OCI-LY3 (cell line): ENCODE results near the gene OVOL2.
A peak's percentile ranks its signal among the peaks of the same experiment; 100 is the strongest.

ENCODE experiments used
- H2AFZ ChIP-seq: fragments of 200-600, 300-600 bp; shearing (Covaris generic); 2 replicates; pipeline ENCODE4 v1.6.0; 2014; ENCODE audit warnings: antibody characterized with exemption, low read depth, low read length
- H3K27ac ChIP-seq: fragments of 200-600, 300-600 bp; sonication (generic); 2 replicates; pipeline ENCODE4 v1.5.1; 2014; ENCODE audit warnings: mild to moderate bottlenecking, low read length, moderate library complexity, mixed read lengths
- H3K27me3 ChIP-seq: fragments of 200-600, 300-600 bp; sonication (generic); 2 replicates; pipeline ENCODE4 v1.6.1; 2014; ENCODE audit warnings: low read depth, low read length, mixed read lengths
- H3K36me3 ChIP-seq: fragments of 200-600, 300-600 bp; sonication (generic); replicated peaks from 2 replicates; pipeline ENCODE3; 2014; ENCODE audit warnings: low read depth, low read length, mixed read lengths
- H3K4me1 ChIP-seq: fragments of 300-600, 200-600 bp; sonication (generic); 2 replicates; pipeline ENCODE4 v1.6.1; 2014; ENCODE audit warnings: low read length, mixed read lengths
- H3K4me2 ChIP-seq: fragments of 200-600, 300-600 bp; sonication (generic); 2 replicates; pipeline ENCODE4 v1.6.1; 2014; ENCODE audit warnings: low read length, mixed read lengths
- H3K4me3 ChIP-seq: fragments of 300-600, 200-600 bp; sonication (generic); 2 replicates; pipeline ENCODE4 v1.5.1; 2014; ENCODE audit warnings: antibody characterized with exemption, mild to moderate bottlenecking, low read length, moderate library complexity
- H3K79me2 ChIP-seq: fragments of 300-600, 200-600 bp; shearing (Covaris generic); 2 replicates; pipeline ENCODE4 v1.6.1; 2014; ENCODE audit warnings: mild to moderate bottlenecking, low read length, mixed read lengths
- H3K9ac ChIP-seq: fragments of 300-600, 200-600 bp; shearing (Covaris generic); 2 replicates; pipeline ENCODE4 v1.6.0; 2014; ENCODE audit warnings: mild to moderate bottlenecking, low read length, moderate library complexity
- H3K9me3 ChIP-seq: fragments of 200-600, 300-600 bp; shearing (Covaris generic); 2 replicates; pipeline ENCODE4 v1.6.1; 2014; ENCODE audit warnings: low read length, mixed read lengths; ENCODE audit not compliant: insufficient read depth
- H4K20me1 ChIP-seq: fragments of 200-600, 300-600 bp; sonication (generic); 2 replicates; pipeline ENCODE4 v1.6.1; 2016; ENCODE audit warnings: low read length, mixed read lengths; ENCODE audit not compliant: insufficient read depth
- CTCF ChIP-seq: fragments of 200-600, 300-600 bp; sonication (generic); IDR thresholded peaks from 2 replicates; pipeline ENCODE4 v1.5.1; 2014; ENCODE audit warnings: antibody characterized with exemption, low read length, low read depth
- EZH2phosphoT487 ChIP-seq: fragments of 200-600 bp; shearing (Covaris generic); IDR thresholded peaks from 2 replicates; pipeline ENCODE4 v1.6.1; 2018; ENCODE audit warnings: antibody characterized with exemption, mixed run types, low read depth

OVOL2 gene

GRCh38 chr20:18050628-18051027 lies 7.1 kb downstream of the OVOL2 start:
- no peak overlapping the region for H3K4me3 ChIP-seq
- H3K9ac ChIP-seq: no peak overlapping the region
- no peak overlapping the region for H3K27ac ChIP-seq
- H4K20me1 ChIP-seq: no peaks in the 10 kb centered on the region
- H3K4me2 ChIP-seq: no peak overlapping the region
- H3K36me3 ChIP-seq: no peaks in the 10 kb centered on the region
- H2AFZ ChIP-seq: no peak overlapping the region
- H3K27me3 ChIP-seq: peaks cover 37% of the 10 kb centered on the region
- TF ChIP-seq EZH2phosphoT487 (no peak), CTCF (no peak)
- no peaks in the 10 kb centered on the region for H3K79me2 ChIP-seq
- H3K4me1 ChIP-seq: peaks cover 8% of the 10 kb centered on the region
- no peaks in the 10 kb centered on the region for H3K9me3 ChIP-seq

- TF ChIP-seq EZH2phosphoT487 (no peak), CTCF (no peak)
- H2AFZ ChIP-seq: no peak overlapping the region
- H4K20me1 ChIP-seq: no peaks in the 10 kb centered on the region
- no peak overlapping the region for H3K9ac ChIP-seq
- H3K9me3 ChIP-seq: no peaks in the 10 kb centered on the region
- H3K4me2 ChIP-seq: peak overlapping the region; percentile 24
- H3K27me3 ChIP-seq: peaks cover 60% of the 10 kb centered on the region
- H3K36me3 ChIP-seq: no peaks in the 10 kb centered on the region
- H3K4me1 ChIP-seq: peaks cover 8% of the 10 kb centered on the region
- H3K4me3 ChIP-seq: 0 out of 2 replicates have a peak overlapping the region, but pooled peaks have one; percentile 28
- H3K27ac ChIP-seq: no peak overlapping the region
- H3K79me2 ChIP-seq: no peaks in the 10 kb centered on the region
Measured at GRCh38 chr20:18048176-18048575, 9.5 kb downstream of the OVOL2 start.

GRCh38 chr20:18046535-18046934 lies 11.2 kb downstream of the OVOL2 start:
- no peaks in the 10 kb centered on the region for H3K9me3 ChIP-seq
- no peaks in the 10 kb centered on the region for H4K20me1 ChIP-seq
- no peak overlapping the region for H3K9ac ChIP-seq
- H3K79me2 ChIP-seq: no peaks in the 10 kb centered on the region
- no peak overlapping the region for H2AFZ ChIP-seq
- no peak overlapping the region for H3K4me3 ChIP-seq
- peaks cover 8% of the 10 kb centered on the region for H3K4me1 ChIP-seq
- H3K4me2 ChIP-seq: no peak overlapping the region
- peaks cover 52% of the 10 kb centered on the region for H3K27me3 ChIP-seq
- TF ChIP-seq EZH2phosphoT487: no peak
- H3K36me3 ChIP-seq: no peaks in the 10 kb centered on the region
- no peak overlapping the region for H3K27ac ChIP-seq

GRCh38 chr20:18042229-18042628 lies 15.5 kb downstream of the OVOL2 start:
- Histone ChIP-seq H3K9me3 (no peaks in the 10 kb centered on the region), H3K79me2 (no peaks in the 10 kb centered on the region), H3K4me3 (no peak overlapping the region), H4K20me1 (no peaks in the 10 kb centered on the region), H3K9ac (no peak overlapping the region), H3K4me2 (no peak overlapping the region), H3K27me3 (peaks cover 40% of the 10 kb centered on the region), H3K4me1 (no peaks in the 10 kb centered on the region), H3K27ac (no peak overlapping the region), H3K36me3 (no peaks in the 10 kb centered on the region), H2AFZ (no peak overlapping the region)
- no peak for TF ChIP-seq CTCF
- TF ChIP-seq EZH2phosphoT487: no peak

GRCh38 chr20:18041462-18041861 lies 16.3 kb downstream of the OVOL2 start:
- Histone ChIP-seq H4K20me1 (no peaks in the 10 kb centered on the region), H3K9me3 (no peaks in the 10 kb centered on the region), H3K27ac (no peak overlapping the region), H2AFZ (no peak overlapping the region), H3K4me3 (no peak overlapping the region), H3K4me2 (no peak overlapping the region), H3K27me3 (peaks cover 37% of the 10 kb centered on the region), H3K9ac (no peak overlapping the region), H3K36me3 (no peaks in the 10 kb centered on the region), H3K4me1 (no peaks in the 10 kb centered on the region), H3K79me2 (no peaks in the 10 kb centered on the region)
- no peak for TF ChIP-seq CTCF
- TF ChIP-seq EZH2phosphoT487: no peak
